HL-60 (cell line): Measurements from ENCODE around the gene NOS1.

ENCODE experiments used
- DNase-seq, 2 experiments: peaks; one replicate each; pipeline ENCODE4 v3.0.0-alpha.2; 2010 to 2020; ENCODE audit warnings: low read depth in 1 of 2, low spot score in 1 of 2
- H3K27ac ChIP-seq: fragments of 250-450 bp; sonication (Bioruptor Pico); replicated peaks from 2 replicates; pipeline ENCODE4 v1.5.1; 2020; ENCODE audit warnings: mild to moderate bottlenecking, moderate library complexity
- H3K27me3 ChIP-seq: fragments of 250-450 bp; sonication (Bioruptor Pico); 2 replicates; pipeline ENCODE4 v1.5.1; 2021; ENCODE audit warnings: mild to moderate bottlenecking, moderate library complexity; ENCODE audit not compliant: insufficient read depth, poor library complexity, severe bottlenecking
- H3K4me3 ChIP-seq: replicated peaks from 2 replicates; pipeline ENCODE4 v1.5.1; 2011; ENCODE audit warnings: mild to moderate bottlenecking, control low read depth, low read length; ENCODE audit not compliant: insufficient read depth
- CTCF ChIP-seq: IDR thresholded peaks from one replicate; pipeline ENCODE4 v1.5.1; 2011; ENCODE audit warnings: low read length, control low read depth, inconsistent platforms; ENCODE audit not compliant: insufficient read depth
- GABPA ChIP-seq: IDR thresholded peaks from 2 replicates; pipeline ENCODE4 v1.6.1; 2012; ENCODE audit warnings: low read depth
- POLR2AphosphoS5 ChIP-seq: IDR thresholded peaks from 2 replicates; pipeline ENCODE4 v1.6.1; 2012; ENCODE audit warnings: low read depth
- SPI1 ChIP-seq: IDR thresholded peaks from 2 replicates; pipeline ENCODE4 v1.6.1; 2012; ENCODE audit warnings: low read depth, mild to moderate bottlenecking, borderline replicate concordance
- TF ChIP-seq, protein P1 (sequence below): IDR thresholded peaks from 2 replicates; pipeline ENCODE4 v1.6.1; 2012; ENCODE audit warnings: low read depth; ENCODE audit not compliant: insufficient replicate concordance

NOS1 gene

GRCh38 chr12:117161460-117162166 is 199.8 kb downstream of the NOS1 start:
- Histone ChIP-seq H3K27ac (no peak overlapping the region), H3K4me3 (no peak overlapping the region), H3K27me3 (no peaks in the 10 kb centered on the region)
- DNase-seq, result no peak
- TF ChIP-seq, protein P1, sequence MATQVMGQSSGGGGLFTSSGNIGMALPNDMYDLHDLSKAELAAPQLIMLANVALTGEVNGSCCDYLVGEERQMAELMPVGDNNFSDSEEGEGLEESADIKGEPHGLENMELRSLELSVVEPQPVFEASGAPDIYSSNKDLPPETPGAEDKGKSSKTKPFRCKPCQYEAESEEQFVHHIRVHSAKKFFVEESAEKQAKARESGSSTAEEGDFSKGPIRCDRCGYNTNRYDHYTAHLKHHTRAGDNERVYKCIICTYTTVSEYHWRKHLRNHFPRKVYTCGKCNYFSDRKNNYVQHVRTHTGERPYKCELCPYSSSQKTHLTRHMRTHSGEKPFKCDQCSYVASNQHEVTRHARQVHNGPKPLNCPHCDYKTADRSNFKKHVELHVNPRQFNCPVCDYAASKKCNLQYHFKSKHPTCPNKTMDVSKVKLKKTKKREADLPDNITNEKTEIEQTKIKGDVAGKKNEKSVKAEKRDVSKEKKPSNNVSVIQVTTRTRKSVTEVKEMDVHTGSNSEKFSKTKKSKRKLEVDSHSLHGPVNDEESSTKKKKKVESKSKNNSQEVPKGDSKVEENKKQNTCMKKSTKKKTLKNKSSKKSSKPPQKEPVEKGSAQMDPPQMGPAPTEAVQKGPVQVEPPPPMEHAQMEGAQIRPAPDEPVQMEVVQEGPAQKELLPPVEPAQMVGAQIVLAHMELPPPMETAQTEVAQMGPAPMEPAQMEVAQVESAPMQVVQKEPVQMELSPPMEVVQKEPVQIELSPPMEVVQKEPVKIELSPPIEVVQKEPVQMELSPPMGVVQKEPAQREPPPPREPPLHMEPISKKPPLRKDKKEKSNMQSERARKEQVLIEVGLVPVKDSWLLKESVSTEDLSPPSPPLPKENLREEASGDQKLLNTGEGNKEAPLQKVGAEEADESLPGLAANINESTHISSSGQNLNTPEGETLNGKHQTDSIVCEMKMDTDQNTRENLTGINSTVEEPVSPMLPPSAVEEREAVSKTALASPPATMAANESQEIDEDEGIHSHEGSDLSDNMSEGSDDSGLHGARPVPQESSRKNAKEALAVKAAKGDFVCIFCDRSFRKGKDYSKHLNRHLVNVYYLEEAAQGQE, result no peak
- no peak for TF ChIP-seq POLR2AphosphoS5
- no peak for TF ChIP-seq CTCF
- TF ChIP-seq SPI1, result no peak
- TF ChIP-seq GABPA, result no peak

- Histone ChIP-seq H3K4me3 (no peak overlapping the region), H3K27ac (no peak overlapping the region), H3K27me3 (no peaks in the 10 kb centered on the region)
- no peak for DNase-seq
- TF ChIP-seq, protein P1, result no peak
- TF ChIP-seq POLR2AphosphoS5 (no peak), SPI1 (no peak), GABPA (no peak), CTCF (no peak)
These were observed 201.8 kb downstream of the NOS1 start for GRCh38 chr12:117159674-117160073.

DNA sequence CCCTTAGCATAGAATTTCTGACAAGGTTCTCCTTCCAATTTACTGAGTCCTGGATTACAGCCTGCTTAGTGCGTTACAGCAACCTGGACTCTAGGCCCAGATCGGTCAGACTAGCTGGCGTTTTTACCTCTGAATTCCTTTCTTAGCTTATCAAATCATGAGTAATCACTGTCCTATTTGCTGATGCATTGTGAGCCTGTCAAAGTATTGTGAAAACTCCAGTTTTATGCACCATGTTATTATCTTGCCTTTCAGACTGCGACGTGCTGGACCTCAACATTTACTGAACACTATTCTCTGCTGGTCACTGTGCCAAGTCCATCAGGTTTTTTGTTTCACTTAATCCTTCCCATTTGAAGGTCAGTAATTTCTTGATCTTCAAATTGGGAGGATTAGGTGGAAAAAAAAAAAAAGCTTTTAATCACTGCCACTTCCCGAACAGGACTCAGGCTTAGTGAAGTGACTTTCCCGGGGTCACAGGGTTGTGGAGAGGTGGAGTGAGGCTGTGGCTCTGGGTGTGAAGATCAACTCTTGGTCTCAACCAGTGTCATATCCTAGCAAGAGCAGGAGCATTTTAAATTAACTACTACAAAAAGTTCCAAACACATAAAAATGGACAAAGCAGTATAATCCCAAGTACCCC is 202.4 kb downstream of the NOS1 start:
- no peak overlapping the region for H3K4me3 ChIP-seq
- DNase-seq, result no peak
- H3K27me3 ChIP-seq, result no peaks in the 10 kb centered on the region
- TF ChIP-seq SPI1, result no peak
- TF ChIP-seq CTCF, result no peak
- TF ChIP-seq POLR2AphosphoS5, result no peak
- no peak for TF ChIP-seq GABPA
- TF ChIP-seq, protein P1, result no peak
- no peak overlapping the region for H3K27ac ChIP-seq
